Measurements from ENCODE around the gene RGS9.

- TF ChIP-seq CTCF (IDR thresholded peaks at IDR 0.05), result no peak
- no peak for TF ChIP-seq POLR2A (IDR thresholded peaks at IDR 0.05)
Measured at GRCh38 chr17:65099941-65100315, 37.2 kb upstream of the RGS9 start.
